ENCODE measurements around the gene XYLB. TPM values are rescaled to one million over a fixed set of nuclear protein-coding genes. Genes with fewer than 3 reads are reported as not detected.
A peak's percentile ranks its signal among the peaks of the same experiment; 100 is the strongest.

The XYLB gene
- total and polyA plus RNA-seq, 2 of the 13 experiments (the other 11 are each of a cell fraction or from before 2014, with no cell fraction given) = 25.9 to 30.0 TPM

DNA sequence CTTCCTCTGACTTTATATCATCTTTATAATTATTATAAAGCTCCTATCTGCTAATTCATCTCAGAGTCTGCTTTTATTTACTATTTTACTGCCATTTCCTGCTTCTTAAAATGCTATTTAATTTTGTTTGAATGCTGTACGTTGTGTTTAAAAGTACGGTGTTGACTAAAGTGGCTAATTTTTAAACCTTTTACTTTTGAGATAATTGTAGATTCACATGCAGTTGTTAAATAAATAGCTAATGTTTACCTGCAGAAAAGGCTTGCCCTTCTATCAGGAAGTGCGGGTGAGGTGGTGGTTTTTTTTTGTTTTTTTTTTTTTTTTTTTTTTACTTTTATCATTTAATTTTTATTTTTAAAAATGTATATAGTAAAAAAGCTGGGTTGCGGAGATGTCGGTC, 41.3 kb downstream of the XYLB start (continued):
- TF ChIP-seq, protein P1, sequence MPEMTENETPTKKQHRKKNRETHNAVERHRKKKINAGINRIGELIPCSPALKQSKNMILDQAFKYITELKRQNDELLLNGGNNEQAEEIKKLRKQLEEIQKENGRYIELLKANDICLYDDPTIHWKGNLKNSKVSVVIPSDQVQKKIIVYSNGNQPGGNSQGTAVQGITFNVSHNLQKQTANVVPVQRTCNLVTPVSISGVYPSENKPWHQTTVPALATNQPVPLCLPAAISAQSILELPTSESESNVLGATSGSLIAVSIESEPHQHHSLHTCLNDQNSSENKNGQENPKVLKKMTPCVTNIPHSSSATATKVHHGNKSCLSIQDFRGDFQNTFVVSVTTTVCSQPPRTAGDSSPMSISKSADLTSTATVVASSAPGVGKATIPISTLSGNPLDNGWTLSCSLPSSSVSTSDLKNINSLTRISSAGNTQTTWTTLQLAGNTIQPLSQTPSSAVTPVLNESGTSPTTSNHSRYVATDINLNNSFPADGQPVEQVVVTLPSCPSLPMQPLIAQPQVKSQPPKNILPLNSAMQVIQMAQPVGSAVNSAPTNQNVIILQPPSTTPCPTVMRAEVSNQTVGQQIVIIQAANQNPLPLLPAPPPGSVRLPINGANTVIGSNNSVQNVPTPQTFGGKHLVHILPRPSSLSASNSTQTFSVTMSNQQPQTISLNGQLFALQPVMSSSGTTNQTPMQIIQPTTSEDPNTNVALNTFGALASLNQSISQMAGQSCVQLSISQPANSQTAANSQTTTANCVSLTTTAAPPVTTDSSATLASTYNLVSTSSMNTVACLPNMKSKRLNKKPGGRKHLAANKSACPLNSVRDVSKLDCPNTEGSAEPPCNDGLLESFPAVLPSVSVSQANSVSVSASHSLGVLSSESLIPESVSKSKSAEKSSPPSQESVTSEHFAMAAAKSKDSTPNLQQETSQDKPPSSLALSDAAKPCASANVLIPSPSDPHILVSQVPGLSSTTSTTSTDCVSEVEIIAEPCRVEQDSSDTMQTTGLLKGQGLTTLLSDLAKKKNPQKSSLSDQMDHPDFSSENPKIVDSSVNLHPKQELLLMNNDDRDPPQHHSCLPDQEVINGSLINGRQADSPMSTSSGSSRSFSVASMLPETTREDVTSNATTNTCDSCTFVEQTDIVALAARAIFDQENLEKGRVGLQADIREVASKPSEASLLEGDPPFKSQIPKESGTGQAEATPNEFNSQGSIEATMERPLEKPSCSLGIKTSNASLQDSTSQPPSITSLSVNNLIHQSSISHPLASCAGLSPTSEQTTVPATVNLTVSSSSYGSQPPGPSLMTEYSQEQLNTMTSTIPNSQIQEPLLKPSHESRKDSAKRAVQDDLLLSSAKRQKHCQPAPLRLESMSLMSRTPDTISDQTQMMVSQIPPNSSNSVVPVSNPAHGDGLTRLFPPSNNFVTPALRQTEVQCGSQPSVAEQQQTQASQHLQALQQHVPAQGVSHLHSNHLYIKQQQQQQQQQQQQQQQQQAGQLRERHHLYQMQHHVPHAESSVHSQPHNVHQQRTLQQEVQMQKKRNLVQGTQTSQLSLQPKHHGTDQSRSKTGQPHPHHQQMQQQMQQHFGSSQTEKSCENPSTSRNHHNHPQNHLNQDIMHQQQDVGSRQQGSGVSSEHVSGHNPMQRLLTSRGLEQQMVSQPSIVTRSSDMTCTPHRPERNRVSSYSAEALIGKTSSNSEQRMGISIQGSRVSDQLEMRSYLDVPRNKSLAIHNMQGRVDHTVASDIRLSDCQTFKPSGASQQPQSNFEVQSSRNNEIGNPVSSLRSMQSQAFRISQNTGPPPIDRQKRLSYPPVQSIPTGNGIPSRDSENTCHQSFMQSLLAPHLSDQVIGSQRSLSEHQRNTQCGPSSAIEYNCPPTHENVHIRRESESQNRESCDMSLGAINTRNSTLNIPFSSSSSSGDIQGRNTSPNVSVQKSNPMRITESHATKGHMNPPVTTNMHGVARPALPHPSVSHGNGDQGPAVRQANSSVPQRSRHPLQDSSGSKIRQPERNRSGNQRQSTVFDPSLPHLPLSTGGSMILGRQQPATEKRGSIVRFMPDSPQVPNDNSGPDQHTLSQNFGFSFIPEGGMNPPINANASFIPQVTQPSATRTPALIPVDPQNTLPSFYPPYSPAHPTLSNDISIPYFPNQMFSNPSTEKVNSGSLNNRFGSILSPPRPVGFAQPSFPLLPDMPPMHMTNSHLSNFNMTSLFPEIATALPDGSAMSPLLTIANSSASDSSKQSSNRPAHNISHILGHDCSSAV (CRISPR knock-in tag; IDR thresholded peaks at IDR 0.05; ENCODE audit: borderline replicate concordance) = no peak
- TF ChIP-seq MIXL1 (CRISPR knock-in tag; IDR thresholded peaks at IDR 0.05) (peak; percentile 41; the same call in 1 of the 2 replicates), SMARCC2 (IDR thresholded peaks at IDR 0.05) (no peak), ZFAT (CRISPR knock-in tag; conservative IDR thresholded peaks at IDR 0.05) (no peak), NR3C1 (CRISPR knock-in tag; IDR thresholded peaks at IDR 0.05) (no peak), ZNF44 (CRISPR knock-in tag; IDR thresholded peaks at IDR 0.05) (no peak), ZNF235 (CRISPR knock-in tag; IDR thresholded peaks at IDR 0.05; ENCODE audit: borderline replicate concordance) (no peak), MXI1 (IDR thresholded peaks at IDR 0.05; ENCODE audit: borderline replicate concordance, low read depth, low read length) (no peak), ZBTB1 (CRISPR knock-in tag; IDR thresholded peaks at IDR 0.05; ENCODE audit: borderline replicate concordance) (no peak), NFIC (IDR thresholded peaks at IDR 0.05; ENCODE audit: low read length) (peak; percentile 67; the same call in 1 of the 2 replicates), POGZ (CRISPR knock-in tag; IDR thresholded peaks at IDR 0.05) (no peak), BCL6 (CRISPR knock-in tag; IDR thresholded peaks at IDR 0.05) (peak; percentile 72), ZNF337 (CRISPR knock-in tag; IDR thresholded peaks at IDR 0.05; ENCODE audit: borderline replicate concordance, low read depth) (no peak), ELF4 (CRISPR knock-in tag; IDR thresholded peaks at IDR 0.05; ENCODE audit: borderline replicate concordance) (no peak), SAP130 (CRISPR knock-in tag; IDR thresholded peaks at IDR 0.05; ENCODE audit: low read depth) (peak; percentile 58; the same call in 1 of the 2 replicates), MYC (CRISPR knock-in tag; IDR thresholded peaks at IDR 0.05; ENCODE audit: borderline replicate concordance) (no peak), NR2F6 (IDR thresholded peaks at IDR 0.05) (peak; percentile 37; the same call in 1 of the 2 replicates), NR2F6 (CRISPR knock-in tag; IDR thresholded peaks at IDR 0.05) (no peak)
- TF ChIP-seq, protein P2, sequence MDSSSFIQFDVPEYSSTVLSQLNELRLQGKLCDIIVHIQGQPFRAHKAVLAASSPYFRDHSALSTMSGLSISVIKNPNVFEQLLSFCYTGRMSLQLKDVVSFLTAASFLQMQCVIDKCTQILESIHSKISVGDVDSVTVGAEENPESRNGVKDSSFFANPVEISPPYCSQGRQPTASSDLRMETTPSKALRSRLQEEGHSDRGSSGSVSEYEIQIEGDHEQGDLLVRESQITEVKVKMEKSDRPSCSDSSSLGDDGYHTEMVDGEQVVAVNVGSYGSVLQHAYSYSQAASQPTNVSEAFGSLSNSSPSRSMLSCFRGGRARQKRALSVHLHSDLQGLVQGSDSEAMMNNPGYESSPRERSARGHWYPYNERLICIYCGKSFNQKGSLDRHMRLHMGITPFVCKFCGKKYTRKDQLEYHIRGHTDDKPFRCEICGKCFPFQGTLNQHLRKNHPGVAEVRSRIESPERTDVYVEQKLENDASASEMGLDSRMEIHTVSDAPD (CRISPR knock-in tag; IDR thresholded peaks at IDR 0.05) = no peak
- TF ChIP-seq, protein P3, sequence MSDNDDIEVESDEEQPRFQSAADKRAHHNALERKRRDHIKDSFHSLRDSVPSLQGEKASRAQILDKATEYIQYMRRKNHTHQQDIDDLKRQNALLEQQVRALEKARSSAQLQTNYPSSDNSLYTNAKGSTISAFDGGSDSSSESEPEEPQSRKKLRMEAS (IDR thresholded peaks at IDR 0.05) = no peak
- TF ChIP-seq, protein P4, sequence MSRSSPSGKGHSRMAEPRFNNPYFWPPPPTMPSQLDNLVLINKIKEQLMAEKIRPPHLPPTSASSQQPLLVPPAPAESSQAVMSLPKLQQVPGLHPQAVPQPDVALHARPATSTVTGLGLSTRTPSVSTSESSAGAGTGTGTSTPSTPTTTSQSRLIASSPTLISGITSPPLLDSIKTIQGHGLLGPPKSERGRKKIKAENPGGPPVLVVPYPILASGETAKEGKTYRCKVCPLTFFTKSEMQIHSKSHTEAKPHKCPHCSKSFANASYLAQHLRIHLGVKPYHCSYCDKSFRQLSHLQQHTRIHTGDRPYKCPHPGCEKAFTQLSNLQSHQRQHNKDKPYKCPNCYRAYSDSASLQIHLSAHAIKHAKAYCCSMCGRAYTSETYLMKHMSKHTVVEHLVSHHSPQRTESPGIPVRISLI (CRISPR knock-in tag; IDR thresholded peaks at IDR 0.05; ENCODE audit: borderline replicate concordance) = peak; percentile 14; the same call in 1 of the 2 replicates

Data from HepG2 (cell line).